HTR-8/SVneo (cell line): Measurements from ENCODE around the gene FBXL3.
A peak's percentile ranks its signal among the peaks of the same experiment; 100 is the strongest.

ENCODE experiments used
- DNase-seq: peaks from one replicate; pipeline ENCODE4 v3.0.0; 2011; ENCODE audit warnings: low spot score, mixed read lengths; ENCODE audit not compliant: insufficient read length
- FAIRE-seq: peaks from 2 replicates; lab custom pipeline; 2011; peaks lifted over from hg19 to GRCh38; lab: Jason Lieb, UNC

FBXL3 gene

GRCh38 chr13:77026861-77027621, at the start of gene FBXL3:
Gene FBXL3 (minus strand): TSS chr13:77027159. CDS start chr13:77021860, 5,299 bp downstream.
- FAIRE-seq, result no peak
- peak; percentile 69 for DNase-seq

- FAIRE-seq (no peak), DNase-seq (no peak)
Observed at GRCh38 chr13:77067519-77067918, 40.6 kb upstream of the FBXL3 start.

- DNase-seq, result no peak
- FAIRE-seq, result no peak
Observed at GRCh38 chr13:77065461-77066147, 38.6 kb upstream of the FBXL3 start.

GRCh38 chr13:77062097-77062496, 35.1 kb upstream of the FBXL3 start:
- no peak for FAIRE-seq
- no peak for DNase-seq

- DNase-seq, result no peak
- no peak for FAIRE-seq
Observed at GRCh38 chr13:77061362-77061761, 34.4 kb upstream of the FBXL3 start.

- FAIRE-seq (no peak), DNase-seq (no peak)
Observed at GRCh38 chr13:77056886-77057285, 29.9 kb upstream of the FBXL3 start.

- no peak for DNase-seq
- no peak for FAIRE-seq
Observed at GRCh38 chr13:77056382-77056781, 29.4 kb upstream of the FBXL3 start.

GRCh38 chr13:77055158-77055557, 28.2 kb upstream of the FBXL3 start:
- FAIRE-seq, result no peak

GRCh38 chr13:77053192-77053591, 26.2 kb upstream of the FBXL3 start:
- no peak for DNase-seq
- no peak for FAIRE-seq

More at GRCh38 chr13:77055158-77055557, 28.2 kb upstream of the FBXL3 start:
- no peak for DNase-seq

GRCh38 chr13:77048681-77049080, 21.7 kb upstream of the FBXL3 start:
- no peak for FAIRE-seq

GRCh38 chr13:77047649-77048343, 20.8 kb upstream of the FBXL3 start:
- DNase-seq (no peak), FAIRE-seq (no peak)

More at GRCh38 chr13:77048681-77049080, 21.7 kb upstream of the FBXL3 start:
- no peak for DNase-seq

GRCh38 chr13:77042566-77043177, 15.7 kb upstream of the FBXL3 start:
- DNase-seq, result no peak

GRCh38 chr13:77040835-77041234, 13.9 kb upstream of the FBXL3 start:
- FAIRE-seq (no peak), DNase-seq (no peak)

More at GRCh38 chr13:77042566-77043177, 15.7 kb upstream of the FBXL3 start:
- no peak for FAIRE-seq

GRCh38 chr13:77040076-77040475, 13.1 kb upstream of the FBXL3 start:
- no peak for DNase-seq
- FAIRE-seq, result no peak

GRCh38 chr13:77038907-77039480, 12.0 kb upstream of the FBXL3 start:
- DNase-seq (no peak), FAIRE-seq (no peak)

GRCh38 chr13:77036279-77036678, 9.3 kb upstream of the FBXL3 start:
- DNase-seq (no peak), FAIRE-seq (no peak)

- FAIRE-seq (no peak), DNase-seq (no peak)
Observed at GRCh38 chr13:77034881-77035280, 7.9 kb upstream of the FBXL3 start.

GRCh38 chr13:77033717-77034302, 6.9 kb upstream of the FBXL3 start:
- FAIRE-seq, result no peak
- no peak for DNase-seq

- DNase-seq, result no peak
- no peak for FAIRE-seq
Observed at GRCh38 chr13:77031656-77032243, 4.8 kb upstream of the FBXL3 start.
